HG02840 (cell line): Measurements from ENCODE around the gene EVI5L.
"Not testable (repeated sequence)": the region's sequence is repeated elsewhere in the genome, so short reads cannot be mapped to it uniquely, and the experiment has no call there.

Experiments used
- ATAC-seq: cut with Tn5 transposase; IDR thresholded peaks from one replicate; pipeline ENCODE4 v1.9.1; 2021; ENCODE audit warnings: mild to moderate bottlenecking, moderate library complexity, moderate number of reproducible peaks; ENCODE audit not compliant: unreplicated experiment, low FRiP score

EVI5L gene

DNA sequence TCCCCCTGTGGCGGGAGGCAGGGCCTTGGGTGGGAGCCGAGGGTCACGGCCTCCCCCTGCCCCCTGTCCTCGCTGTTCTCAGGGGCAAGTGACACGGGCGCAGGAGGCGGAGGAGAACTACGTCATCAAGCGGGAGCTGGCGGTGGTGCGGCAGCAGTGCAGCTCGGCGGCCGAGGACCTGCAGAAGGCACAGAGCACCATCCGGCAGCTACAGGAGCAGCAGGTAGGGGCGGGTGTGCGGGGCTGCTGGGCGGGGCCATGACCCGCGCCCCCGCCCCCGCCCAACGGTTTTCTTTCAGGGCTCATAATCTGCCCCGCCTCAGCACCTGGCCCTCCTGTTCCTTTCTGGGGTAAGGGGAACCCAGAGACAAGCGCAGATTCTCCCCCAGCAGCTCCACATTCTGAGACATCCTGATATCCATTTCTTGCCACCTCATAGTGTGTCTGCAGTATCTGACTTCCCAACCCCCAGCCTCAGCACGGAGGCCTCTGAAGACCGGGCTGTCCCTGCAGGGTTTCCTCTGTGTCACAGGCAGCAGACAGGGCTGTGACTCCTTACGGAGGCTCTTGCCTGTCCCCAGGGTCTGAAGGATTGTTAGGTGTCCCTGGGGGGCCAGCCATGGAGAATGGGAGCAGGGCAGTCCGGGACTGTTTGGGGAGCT is 28.2 kb downstream of the EVI5L start:
- ATAC-seq = no peak

DNA sequence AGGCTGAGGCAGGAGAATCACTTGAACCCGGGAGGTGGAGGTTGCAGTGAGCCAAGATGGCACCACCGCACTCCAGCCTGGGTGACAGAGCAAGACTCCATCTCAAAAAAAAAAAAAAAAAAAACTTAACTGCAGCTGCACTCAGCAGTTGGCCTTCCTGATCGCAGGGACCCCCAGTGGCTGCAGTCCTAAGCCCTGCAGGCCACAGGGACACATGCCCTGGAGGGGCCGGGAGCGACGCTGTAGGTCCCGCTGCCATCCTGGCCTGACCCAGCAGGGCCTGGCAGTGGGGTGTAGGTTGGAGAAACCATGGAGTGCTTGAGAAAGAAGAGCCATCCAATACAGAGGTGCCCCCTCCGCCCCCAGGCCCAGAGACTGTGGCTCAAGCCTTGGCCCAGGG is 29.1 kb downstream of the EVI5L start:
- not testable (repeated sequence) for ATAC-seq

DNA sequence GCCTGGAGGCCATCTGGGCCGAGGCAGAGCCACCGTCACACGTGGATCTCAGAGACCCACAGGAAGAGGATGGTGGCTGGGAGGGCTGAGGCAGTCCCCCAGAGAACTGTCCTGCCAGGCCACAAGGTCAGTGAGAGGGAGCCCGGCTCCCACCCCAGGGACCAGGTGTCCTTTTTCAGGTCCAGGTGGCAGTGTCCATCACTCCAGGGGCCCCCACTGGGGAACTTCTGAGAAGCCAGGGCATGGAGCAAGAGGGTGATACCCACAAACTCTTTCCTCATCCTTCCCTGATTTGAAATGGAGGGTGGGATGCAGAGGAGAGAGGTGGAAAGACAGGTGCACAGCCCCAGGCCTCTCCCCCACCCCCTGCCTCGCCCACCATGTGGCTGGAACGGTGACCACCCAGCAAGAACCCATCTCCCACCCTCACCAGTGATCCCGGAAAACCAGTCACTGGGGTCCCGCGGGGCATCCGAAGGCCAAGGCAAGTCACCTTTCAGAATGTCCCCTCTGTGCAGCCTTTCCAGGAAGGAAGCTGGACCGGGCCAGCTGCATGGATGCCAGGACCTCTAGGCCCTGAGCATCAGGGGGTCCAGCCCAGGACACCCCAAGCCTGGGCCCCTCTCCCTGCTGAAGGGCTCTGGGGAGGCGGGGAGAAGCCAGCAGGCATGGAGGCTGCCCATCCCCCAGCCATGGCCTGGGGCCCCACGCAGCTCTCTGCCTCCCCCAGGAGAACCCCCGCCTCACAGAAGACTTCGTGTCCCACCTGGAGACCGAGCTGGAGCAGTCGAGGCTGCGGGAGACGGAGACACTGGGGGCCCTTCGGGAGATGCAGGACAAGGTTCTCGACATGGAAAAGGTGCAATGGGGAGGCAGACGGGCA is 30.1 kb downstream of the EVI5L start:
- ATAC-seq = no peak

DNA sequence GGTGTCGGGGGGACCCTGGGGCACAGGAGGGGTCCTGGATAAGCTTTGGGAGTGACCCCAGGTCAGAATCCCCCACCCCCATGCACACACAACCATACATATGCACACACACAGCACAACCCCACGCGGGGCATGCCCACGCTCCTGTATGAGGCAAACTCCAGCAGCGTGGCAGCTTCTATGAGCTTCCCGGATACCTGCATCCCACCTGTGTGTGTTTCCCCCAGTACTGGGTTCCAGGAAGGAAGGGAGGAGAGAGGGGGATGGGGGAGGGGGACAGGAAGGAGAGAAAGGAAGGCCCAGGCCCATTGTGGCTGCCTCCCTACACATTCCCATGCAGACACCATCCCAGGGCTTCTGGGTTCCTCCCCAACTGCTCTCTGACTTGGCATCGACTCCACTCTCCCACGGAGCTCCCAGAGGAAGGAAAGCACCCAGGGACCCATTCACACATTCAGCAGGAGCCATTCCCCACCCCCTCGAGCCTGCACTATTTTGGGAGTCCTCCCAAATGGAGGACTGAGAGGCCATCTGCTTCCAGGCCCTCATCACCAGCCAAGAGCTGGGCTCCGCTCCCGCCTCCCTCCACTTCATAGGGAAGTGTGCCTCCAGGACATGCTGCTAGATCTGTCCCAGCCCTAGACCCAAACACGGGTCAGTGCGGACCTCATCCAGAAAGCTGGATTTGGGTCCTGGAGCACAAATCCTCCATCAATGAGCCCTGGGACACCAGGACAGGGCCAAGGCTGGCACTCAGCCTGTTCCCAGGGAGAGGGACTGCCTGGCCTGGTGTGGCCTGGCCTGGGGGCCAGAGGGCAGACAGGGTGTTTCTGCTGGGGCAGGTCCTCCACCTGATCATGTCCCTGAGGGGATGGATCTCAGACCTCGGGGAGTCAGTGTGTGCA is 30.9 kb downstream of the EVI5L start:
- no peak for ATAC-seq

DNA sequence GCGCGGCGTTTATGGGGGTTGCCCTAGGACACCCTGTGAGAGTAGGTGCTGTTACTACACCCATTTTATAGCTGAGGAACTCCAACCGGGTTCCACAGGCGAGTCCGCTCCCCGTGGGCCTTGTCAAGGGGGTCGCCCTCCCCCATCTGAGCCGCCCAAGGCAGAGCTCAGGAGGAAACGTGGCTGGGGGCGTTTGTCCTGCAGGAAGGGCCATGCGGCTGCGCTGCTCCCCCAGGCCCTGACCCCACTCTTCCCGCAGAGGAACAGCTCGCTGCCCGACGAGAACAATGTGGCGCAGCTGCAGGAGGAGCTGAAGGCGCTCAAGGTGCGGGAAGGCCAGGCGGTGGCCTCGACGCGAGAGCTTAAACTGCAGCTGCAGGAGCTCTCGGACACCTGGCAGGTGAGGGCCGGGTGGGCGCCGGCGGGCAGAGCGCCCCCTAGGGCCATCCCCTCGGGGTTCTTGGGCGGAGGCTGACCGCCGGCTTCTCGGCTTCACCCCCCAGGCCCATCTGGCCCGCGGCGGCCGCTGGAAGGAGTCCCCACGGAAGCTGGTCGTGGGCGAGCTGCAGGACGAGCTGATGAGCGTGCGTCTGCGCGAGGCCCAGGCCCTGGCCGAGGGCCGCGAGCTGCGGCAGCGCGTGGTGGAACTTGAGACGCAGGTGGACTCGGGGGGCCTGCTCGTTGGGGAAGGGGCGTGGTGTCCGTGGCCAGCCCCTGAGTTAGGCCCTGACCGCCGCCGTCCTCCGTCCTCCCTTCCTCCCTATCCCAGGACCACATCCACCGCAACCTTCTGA is 31.8 kb downstream of the EVI5L start:
- no peak for ATAC-seq

DNA sequence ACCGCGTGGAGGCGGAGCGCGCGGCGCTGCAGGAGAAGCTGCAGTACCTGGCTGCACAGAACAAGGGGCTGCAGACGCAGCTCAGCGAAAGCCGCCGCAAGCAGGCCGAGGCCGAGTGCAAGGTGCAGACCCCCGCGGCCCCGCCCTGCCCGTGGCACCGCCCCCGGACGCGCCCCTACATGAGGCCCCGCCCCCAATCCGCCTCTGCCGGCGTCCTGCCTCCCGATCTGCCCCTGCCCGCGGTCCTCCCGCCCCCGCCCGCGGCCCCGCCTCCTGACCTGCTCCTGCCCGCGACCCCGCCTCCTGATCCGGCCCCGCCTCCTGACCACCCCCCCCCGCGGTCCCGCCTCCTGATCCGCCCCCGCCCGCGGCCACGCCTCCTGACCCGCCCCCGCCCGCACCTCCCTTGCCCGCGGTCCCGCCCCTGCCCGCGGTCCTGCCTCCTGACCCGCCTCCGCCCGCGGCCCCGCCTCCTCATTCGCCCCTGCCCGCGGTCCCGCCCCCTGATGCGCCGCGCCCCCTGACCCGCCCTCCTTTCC is 32.5 kb downstream of the EVI5L start:
- ATAC-seq = no peak

DNA sequence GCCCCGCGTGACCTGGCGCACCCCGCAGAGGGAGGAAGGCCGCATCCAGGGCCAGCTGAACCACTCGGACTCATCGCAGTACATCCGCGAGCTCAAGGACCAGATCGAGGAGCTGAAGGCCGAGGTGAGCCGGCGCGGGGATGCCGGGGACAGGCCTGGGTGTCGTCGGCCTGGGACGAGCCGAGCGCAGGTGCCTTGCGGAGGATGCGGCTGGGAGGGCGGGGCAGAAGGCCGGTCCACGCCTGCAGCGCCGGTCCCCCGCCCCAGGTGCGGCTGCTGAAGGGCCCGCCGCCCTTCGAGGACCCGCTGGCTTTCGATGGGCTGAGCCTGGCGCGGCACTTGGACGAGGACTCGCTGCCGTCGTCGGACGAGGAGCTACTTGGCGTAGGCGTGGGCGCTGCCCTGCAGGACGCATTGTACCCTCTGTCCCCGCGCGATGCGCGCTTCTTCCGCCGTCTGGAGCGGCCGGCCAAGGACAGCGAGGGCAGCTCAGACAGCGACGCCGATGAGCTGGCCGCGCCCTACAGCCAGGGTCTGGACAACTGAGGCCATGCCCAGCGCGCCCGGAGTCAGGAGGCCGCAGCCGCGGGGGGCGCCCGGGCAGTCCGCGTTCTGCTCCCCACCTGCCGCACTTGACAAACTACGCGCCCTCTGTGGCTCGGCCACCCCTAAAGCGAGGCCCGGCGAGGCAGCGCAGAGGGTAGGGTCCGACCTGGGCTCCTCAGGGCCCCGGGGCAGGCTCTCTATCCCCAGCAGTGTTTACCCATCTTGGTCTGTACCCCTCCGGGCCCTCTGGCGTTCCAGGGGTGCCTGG is 33.3 kb downstream of the EVI5L start:
- ATAC-seq = no peak

DNA sequence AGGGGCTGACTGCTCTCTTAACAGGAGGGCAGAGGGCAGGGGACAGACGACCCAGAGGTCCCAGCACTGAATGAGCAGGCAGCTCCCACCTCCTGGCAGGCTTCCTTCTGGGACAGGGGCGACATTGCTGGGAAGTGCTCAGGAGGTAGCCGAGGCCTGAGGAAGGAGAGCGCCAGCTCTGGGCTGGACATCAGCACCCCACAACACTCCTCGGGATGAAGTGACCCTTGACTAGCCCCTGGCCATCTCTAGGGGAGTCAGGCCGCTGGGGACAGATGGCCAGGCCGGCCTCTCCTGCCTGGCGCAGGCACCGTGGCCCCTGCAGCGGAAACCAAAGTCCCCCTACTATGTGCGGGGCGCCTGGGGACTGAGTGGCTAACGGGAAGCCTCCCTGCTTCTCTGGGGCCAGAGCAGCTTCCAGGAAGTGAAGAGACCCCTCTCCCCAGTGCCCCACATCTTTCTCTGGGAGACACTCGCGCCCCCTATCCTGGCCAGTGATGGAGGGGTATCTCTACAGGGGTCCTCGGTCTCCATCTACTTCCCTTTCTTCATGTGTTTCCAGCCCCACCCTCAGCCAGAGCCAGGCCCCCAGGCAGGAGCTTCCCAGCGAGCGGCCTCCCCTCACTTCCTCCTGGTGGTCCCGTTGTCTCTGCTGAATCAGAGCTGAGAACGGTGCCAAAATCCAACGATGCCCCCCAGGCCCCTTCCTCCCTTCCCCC is 34.1 kb downstream of the EVI5L start:
- ATAC-seq = no peak

DNA sequence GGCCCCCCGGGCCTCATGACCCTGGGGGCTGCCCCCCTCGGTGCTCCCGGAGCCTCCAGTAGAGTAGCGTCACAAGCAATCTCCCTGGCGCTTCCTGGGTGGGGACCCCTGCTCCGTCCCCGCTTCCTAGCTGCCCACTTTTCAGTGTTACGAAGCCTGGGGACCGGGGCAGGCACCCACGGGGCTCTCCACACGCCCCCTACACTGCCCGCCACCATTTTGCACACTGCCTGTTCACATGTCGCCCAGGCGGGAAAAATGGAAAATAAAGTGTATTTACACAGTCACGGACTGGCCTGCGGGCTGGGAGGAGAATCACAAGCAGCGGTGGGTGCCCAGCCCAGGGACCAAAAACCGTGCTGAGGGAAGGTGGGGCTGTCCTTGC is 34.7 kb downstream of the EVI5L start:
- ATAC-seq = no peak

DNA sequence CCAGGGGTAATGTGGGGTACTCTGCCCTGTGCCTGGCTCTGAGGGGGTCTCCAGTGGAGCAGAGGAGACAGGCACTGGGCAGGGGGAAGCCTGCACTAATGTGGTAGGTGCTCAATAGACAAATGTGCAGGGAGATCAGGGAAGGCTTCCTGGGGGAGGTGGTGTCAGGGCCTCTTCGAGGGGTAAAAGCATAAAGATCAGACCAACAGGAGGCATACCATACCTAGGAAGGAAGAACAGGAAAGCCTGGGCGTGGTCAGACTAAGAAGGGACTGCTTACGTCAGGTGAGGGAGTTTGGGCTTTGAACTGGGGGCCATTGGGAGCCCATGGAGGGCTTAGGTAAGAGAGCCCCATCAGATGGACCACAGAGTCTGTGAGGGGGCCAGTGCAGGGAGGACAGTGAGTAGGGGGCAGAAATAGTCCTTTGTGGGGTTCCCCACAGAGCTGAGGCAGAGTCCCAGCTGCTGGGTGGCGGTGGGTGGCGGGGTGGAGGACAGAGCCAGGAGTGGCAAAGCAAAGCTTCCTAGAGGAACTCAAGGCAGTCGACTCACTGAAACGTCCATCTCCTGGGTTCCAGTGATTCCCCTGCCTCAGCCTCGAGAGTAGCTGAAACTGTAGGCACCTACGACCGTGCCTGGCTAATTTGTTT is 35.4 kb downstream of the EVI5L start:
- no peak for ATAC-seq

DNA sequence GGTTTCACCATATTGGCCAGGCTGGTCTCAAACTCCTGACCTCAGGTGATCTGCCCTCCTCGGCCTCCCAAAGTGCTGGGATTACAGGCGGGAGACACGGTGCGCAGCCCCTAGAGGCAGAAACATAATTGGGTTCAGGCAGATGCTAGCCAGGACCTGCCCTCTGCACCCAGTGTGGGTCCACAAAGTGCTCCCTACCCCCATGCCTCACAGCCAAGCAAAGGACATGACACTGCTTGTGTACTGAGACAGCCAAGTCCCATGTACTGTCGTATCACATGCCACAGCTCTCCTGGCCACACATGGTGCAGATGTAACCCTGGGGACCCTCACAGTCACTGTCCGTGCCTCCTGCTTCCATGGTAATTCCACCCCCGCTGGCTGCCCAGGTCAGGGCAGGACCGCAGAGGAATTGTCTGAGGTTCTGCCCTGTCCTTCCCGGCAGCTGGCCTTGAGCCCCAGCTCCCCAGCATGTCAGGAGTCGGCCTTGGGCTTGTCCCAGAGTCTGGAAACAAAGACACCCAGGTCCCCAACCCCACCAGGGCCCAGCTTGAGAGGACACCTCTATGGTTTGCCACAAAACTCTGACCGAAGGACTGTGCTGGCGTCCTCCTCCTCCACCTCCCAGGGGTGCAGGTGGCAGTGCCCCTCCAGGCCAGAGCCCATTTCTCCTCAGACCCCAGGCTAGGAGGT is 36.5 kb downstream of the EVI5L start:
- ATAC-seq = no peak

DNA sequence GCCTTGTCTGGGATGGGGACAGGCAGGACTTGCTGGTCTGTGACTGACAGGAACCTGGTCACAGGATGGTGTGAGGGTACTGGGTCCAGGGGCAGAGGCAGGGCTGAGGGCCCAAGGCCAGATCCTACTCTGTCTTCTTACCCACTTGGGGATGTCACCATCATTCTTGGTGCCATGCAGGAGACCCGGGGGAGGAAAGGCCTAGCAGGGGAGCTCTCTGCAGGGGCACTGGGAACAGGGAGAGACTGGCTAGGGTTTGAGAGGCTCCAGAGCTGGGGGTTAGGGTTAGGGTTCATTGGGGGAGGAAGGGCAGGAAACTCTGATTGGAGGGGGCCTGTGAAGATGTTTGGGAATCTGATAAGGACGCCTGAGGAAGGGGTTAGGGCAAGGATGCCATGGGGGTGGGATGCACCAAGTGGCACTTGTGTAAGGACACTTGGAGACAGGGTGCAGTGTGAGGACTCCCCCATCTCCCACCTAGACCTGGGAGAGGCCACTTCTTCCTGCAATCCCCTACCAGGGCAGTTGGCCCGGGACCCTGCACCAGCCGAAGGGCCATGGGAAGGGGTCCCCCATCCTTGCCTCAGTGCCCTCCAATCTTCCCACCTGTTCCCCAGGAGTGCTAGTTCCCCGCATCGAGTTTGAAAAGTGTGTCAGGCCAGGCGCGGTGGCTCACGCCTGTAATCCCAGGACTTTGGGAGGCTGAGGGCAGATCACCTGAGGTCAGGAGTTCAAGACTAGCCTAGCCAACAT is 37.2 kb downstream of the EVI5L start:
- no peak for ATAC-seq

DNA sequence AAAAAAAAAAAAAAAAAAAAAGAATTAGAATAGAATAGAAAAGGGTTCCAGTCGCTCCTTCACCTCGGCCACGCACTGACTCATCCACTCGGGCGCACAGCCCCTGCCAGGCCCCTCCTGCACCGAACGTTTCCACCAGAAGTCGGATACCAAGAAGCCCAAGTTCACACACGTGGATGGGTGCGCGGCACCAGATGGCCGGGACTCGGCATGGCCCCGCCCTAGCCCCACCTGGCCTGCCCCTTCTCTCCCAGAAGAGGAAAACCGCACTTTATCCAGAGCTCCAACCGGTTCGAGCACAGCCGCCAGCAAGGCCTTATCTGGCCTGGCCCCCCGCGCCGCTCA is 38.3 kb downstream of the EVI5L start:
- no peak for ATAC-seq

DNA sequence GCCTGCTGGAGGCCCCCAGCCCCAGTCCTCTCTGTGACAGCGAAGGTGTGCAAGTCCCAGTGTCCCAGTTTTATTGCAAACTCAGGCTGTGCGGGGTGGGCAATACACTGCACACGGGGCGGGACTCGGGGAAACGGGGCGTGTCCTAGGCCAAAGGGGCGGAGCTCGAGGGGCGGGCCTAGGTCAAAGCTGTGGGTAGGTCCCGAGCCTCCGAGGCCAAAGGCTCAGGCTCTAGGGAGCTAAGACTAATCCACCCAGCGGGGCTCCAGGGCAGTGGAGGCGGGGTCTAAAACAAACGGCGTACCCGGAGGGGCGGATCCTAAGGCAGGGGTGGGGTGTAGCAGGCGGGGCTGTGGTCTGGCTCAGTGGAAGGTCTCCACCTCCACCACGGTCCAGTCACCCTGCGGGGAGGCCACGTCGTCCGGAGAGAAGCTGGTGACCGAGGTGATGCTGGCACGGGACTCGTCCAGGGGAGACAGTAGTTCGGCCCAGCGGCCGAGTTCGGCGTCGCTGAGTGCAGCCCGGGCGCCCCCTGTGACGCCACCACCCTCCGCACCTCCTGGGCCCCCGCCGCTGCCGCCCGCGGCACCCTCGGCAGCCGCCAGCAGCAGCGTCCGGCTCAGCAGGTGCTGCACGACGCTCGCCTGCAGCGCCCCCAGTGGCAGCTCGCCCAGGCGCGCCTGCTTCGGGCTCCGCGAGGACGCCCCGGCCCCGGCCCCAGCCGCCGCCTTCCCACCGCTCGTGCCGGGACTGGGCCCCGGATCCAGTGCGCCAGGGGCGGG is 38.8 kb downstream of the EVI5L start:
- peak; percentile 68 for ATAC-seq

DNA sequence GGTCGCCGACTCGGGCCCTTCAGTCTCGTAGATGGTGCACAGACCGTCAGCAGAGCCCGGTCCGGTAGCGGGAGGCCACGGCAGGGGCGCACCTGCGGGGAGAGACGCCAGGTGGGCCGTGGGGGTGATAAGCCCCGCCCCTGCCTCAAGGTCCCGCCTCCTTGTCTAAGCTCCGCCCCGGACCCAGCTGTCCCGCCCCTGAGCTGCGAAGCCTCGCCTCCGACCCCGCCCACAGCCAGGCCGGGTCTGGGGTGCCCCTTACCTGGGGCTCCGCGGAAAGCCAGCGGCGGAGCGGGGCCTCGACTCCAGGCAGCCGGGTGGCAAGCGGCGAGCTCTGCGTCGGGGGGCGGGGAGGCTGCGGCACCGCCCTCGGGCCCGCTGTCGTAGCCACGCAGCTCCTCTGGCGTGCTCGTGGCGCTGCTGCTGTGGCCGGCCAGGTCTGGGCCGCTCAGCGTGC is 39.5 kb downstream of the EVI5L start:
- peak; percentile 66 for ATAC-seq

DNA sequence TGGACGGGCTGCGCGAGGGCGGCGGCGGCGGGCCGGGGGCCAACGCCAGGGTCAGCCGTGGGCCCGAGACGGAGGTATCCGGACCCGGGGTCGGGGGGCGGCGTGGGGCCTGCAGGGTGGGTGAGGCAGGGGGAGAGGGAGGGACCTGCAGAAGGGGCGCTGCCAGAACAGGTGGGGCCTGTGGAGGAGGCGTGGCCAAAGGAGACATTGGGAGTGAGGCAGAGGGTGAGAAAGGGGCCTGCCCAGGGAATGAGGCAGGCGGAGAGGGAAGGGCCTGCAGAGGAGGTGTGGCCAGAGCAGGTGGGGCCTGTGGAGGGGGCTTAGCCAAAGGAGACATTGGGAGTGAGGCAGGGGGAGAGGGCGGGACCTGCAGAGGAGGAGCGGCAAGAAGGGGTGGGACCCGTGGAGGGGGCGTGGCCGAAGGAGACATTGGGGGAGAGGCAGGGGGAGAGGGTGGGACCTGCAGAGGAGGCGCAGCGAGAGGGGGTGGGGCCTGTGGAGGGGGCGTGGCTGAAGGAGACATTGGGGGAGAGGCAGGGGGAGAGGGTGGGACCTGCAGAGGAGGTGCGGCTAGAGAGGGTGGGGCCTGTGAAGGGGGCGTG is 40.0 kb downstream of the EVI5L start:
- no peak for ATAC-seq
